SK-MEL-5 (cell line): ENCODE data around the gene ARMH2. TPM values are rescaled to one million over a fixed set of nuclear protein-coding genes. Genes with fewer than 3 reads are reported as not detected.

ENCODE experiments used
- DNase-seq: peaks from one replicate; pipeline ENCODE4 v3.0.0-alpha.2; 2016; ENCODE audit warnings: low read depth, low spot score
- in situ Hi-C: cut with HindIII; loops from 2 replicates; pipeline ENCODE4 v1.10.0; 2016; ENCODE audit warnings: low sequenced_read_pairs, high pct_unique_total_duplicates, low pct_unique_long_range_greater_than_20kb
- polyA plus RNA-seq, 2 experiments: library from polyadenylated mRNA; depleted of rRNA; stranded (reverse); fragments of >200 nt; gene quantifications; 2 replicates each; pipeline ENCODE4 v1.2.3, GENCODE V29; 2015
- total RNA-seq: library from RNA; depleted of rRNA; stranded (reverse); fragments of >200 nt; shearing (Covaris generic); gene quantifications from 2 replicates; pipeline ENCODE4 v1.2.3, GENCODE V29; 2014; rRNA removed

ARMH2 gene
- total RNA-seq, result not detected in 2 replicates
- polyA plus RNA-seq (2015; cell fraction: cytosol; rRNA removed), result not detected in 2 replicates
- not detected in 2 replicates for polyA plus RNA-seq (2015; cell fraction: nucleus; rRNA removed)

GRCh38 chr6:24798740-24799540 is at the start of gene ARMH2:
Gene ARMH2 (minus strand): TSS chr6:24798917. CDS start chr6:24798857, 60 bp downstream.
- in situ Hi-C loops, result no loop called here
- no peak for DNase-seq

- in situ Hi-C loops, result no loop called here
Observed at GRCh38 chr6:24848461-24848860, 49.7 kb upstream of the ARMH2 start.

GRCh38 chr6:24847402-24847801 is 48.7 kb upstream of the ARMH2 start:
- in situ Hi-C loops, result no loop called here
- no peak for DNase-seq

More at GRCh38 chr6:24848461-24848860, 49.7 kb upstream of the ARMH2 start:
- peak; percentile 94 for DNase-seq

- DNase-seq, result no peak
- in situ Hi-C loops, result no loop called here
Observed at GRCh38 chr6:24845578-24845977, 46.9 kb upstream of the ARMH2 start.

- in situ Hi-C loops, result no loop called here
- no peak for DNase-seq
Observed at GRCh38 chr6:24844903-24845302, 46.2 kb upstream of the ARMH2 start.

GRCh38 chr6:24844061-24844460 is 45.3 kb upstream of the ARMH2 start:
- DNase-seq, result no peak
- in situ Hi-C loops, result no loop called here

GRCh38 chr6:24840187-24840586 is 41.5 kb upstream of the ARMH2 start:
- no peak for DNase-seq
- in situ Hi-C loops, result no loop called here

GRCh38 chr6:24838994-24839393 is 40.3 kb upstream of the ARMH2 start:
- DNase-seq, result no peak
- in situ Hi-C loops, result no loop called here

- in situ Hi-C loops, result no loop called here
- DNase-seq, result no peak
Observed at GRCh38 chr6:24838081-24838480, 39.4 kb upstream of the ARMH2 start.

- in situ Hi-C loops, result no loop called here
- no peak for DNase-seq
Observed at GRCh38 chr6:24836109-24836508, 37.4 kb upstream of the ARMH2 start.

- DNase-seq, result peak; percentile 56
- in situ Hi-C loops, result no loop called here
Observed at GRCh38 chr6:24833711-24834386, 35.1 kb upstream of the ARMH2 start.

- no peak for DNase-seq
- in situ Hi-C loops, result no loop called here
Observed at GRCh38 chr6:24832794-24833193, 34.1 kb upstream of the ARMH2 start.

- in situ Hi-C loops, result no loop called here
- no peak for DNase-seq
Observed at GRCh38 chr6:24831771-24832716, 33.3 kb upstream of the ARMH2 start.

GRCh38 chr6:24829657-24830056 is 30.9 kb upstream of the ARMH2 start:
- in situ Hi-C loops, result no loop called here
- DNase-seq, result peak; percentile 37

- DNase-seq, result no peak
- in situ Hi-C loops, result no loop called here
Observed at GRCh38 chr6:24827970-24828369, 29.3 kb upstream of the ARMH2 start.

- DNase-seq, result peak; percentile 49
- in situ Hi-C loops, result no loop called here
Observed at GRCh38 chr6:24827162-24827561, 28.4 kb upstream of the ARMH2 start.

GRCh38 chr6:24825130-24825630 is 26.5 kb upstream of the ARMH2 start:
- DNase-seq, result no peak
- in situ Hi-C loops, result no loop called here
